HG03025 (cell line): Measurements from ENCODE around the gene FANCE.
"Not testable (repeated sequence)": the region's sequence is repeated elsewhere in the genome, so short reads cannot be mapped to it uniquely, and the experiment has no call there.

ENCODE experiments used
- ATAC-seq: cut with Tn5 transposase; IDR thresholded peaks from one replicate; pipeline ENCODE4 v1.9.1; 2021; ENCODE audit warnings: mild to moderate bottlenecking, moderate library complexity; ENCODE audit not compliant: unreplicated experiment, low FRiP score

Gene FANCE

DNA sequence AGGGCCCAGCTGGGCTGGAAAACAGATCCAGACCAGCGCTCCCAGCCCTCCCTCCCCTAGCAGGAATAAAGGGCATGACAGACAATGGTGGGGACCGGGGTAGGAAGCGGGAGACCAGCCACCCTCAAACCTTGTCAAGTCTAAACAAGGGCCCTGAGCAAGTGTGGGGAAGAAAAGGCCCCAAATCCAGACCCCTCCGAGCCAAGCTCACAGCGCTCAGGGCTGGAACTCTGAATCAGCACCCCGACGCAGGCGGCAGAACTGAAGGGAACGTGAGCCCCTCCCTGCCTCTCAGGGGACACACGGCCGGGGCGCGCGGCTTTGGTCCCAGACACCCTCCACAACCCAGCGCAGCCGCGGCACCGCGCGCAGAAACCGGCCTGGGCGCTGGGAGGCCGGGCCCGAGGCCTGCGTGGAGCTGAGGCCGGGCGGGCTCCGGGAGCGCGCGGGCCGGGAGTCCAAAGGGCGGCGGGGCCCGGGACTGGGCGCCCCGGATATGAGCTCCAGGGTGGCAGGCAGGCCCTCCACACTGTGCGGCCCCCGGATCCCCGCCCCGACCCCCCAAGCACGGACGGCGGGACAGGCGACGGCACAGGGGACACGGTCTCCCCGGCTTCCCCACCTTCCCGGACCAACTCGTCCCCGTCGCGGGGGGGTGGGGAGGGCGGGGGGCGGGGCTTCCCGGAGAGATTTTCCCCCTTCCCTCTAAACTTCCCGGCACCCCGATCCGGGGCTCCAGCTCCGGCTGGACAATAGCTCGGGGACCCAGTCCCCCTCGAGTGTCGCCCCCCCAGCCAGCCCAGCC, 44.1 kb downstream of the FANCE start:
- no peak for ATAC-seq

DNA sequence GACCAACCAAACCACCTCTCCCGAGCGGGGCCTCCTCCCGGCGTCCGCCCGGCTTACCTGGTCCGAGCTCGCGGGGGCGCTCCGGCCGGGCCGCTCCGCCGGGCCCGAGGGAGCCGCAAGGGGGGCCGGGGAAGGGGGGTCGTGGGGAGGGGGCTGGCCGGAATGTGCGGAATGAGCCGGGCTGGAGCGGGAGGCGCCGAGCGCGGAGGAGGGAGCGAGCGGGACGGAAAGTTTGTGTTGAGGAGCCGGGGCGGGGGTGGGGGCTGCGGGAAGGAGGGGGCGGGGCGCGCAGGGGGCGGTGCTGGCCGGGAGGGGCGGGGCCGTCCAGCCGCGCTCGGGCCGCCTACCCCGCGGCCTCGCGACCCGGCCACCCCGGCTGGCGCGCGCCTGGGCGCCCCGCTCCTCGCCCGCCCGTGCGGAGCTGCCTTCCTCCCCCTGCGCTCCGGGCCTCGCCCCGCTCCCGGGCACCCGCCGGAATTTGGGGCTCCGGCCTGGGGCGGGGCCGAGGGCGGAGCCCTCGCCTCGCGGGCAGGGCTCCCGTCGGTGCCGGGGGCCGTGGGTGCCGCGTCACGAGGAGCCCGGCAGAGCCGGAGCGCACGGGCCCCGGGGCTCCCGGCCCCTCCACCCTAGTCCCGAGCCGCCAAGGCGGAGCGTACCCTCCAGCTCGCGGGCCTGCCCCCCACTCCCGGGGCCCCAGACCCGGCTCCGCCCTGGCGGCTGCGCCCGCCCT, 44.9 kb downstream of the FANCE start, which contains the start of gene TEAD3:
Gene TEAD3 (minus strand): TSS at position 239 of the 730 bp plus-strand sequence.
- no peak for ATAC-seq

- no peak for ATAC-seq
Observed at GRCh38 chr6:35497571-35498421, 45.7 kb downstream of the FANCE start.

- no peak for ATAC-seq
Observed at GRCh38 chr6:35498422-35499067, 46.4 kb downstream of the FANCE start.

- no peak for ATAC-seq
Observed at GRCh38 chr6:35499372-35499771, 47.2 kb downstream of the FANCE start.

- no peak for ATAC-seq
Observed at GRCh38 chr6:35500782-35501181, 48.6 kb downstream of the FANCE start.

DNA sequence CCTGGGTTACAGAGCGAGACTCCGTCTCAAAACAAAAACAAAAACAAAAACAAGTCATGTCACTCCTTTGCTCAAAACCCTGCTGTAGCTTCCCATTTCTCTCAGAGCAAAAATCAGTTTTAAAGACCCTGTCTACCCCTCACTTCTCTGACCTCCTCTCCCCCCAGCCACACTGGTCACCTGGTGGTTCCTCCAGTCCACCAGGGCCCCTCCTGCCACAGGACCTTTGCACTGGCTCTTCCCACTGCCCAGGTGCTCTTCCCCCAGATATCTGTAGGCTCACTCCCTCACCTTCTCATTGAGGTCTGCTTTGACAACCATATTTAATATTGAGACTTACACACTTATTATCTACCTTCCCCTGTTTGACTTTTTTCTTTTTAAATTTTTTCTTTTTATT, 49.6 kb downstream of the FANCE start:
- no peak for ATAC-seq

- ATAC-seq = no peak
Observed at GRCh38 chr6:35503534-35503933, 51.4 kb downstream of the FANCE start.

- no peak for ATAC-seq
Observed at GRCh38 chr6:35505999-35506412, 53.9 kb downstream of the FANCE start.

DNA sequence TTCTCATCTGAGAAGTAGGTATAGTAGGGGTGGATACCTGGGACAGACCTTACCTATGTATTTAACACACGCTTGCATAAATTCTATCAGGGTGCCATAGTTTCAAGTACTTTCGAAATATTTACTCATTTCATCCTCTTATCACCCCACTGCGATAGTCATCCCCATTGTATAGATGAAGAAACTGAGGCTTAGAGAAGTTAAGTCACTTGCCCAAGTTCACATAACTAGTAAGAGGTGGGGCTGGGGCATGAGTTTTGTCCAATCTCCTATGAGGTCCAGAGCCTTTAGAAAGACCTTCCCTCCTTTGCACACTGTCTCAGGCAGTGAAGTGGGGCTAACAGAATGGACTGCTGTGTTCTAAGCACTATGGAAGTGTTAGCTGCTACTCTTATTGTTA, 54.4 kb downstream of the FANCE start:
- no peak for ATAC-seq

GRCh38 chr6:35507221-35507620, 55.1 kb downstream of the FANCE start:
- no peak for ATAC-seq

DNA sequence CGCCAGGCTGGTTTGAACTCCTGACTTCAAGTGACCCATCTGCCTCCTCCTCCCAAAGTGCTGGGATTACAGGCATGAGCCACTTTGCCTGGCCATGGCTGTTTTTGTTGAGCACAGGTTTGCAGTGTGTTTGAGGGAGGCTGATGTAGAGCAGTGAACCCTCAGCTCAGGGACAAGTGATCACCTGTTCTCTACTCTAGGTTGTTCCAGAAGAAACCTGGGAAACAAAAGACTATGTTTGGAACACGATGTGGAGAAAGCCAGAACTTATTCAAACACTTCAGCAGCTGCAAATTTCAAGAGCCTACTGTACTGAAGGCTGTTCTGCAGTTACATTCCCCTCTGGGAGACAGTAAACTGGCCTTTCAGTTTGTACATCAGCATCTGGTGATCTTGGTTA, 55.9 kb downstream of the FANCE start:
- ATAC-seq = no peak

GRCh38 chr6:35508542-35508941, 56.4 kb downstream of the FANCE start:
- ATAC-seq = no peak

DNA sequence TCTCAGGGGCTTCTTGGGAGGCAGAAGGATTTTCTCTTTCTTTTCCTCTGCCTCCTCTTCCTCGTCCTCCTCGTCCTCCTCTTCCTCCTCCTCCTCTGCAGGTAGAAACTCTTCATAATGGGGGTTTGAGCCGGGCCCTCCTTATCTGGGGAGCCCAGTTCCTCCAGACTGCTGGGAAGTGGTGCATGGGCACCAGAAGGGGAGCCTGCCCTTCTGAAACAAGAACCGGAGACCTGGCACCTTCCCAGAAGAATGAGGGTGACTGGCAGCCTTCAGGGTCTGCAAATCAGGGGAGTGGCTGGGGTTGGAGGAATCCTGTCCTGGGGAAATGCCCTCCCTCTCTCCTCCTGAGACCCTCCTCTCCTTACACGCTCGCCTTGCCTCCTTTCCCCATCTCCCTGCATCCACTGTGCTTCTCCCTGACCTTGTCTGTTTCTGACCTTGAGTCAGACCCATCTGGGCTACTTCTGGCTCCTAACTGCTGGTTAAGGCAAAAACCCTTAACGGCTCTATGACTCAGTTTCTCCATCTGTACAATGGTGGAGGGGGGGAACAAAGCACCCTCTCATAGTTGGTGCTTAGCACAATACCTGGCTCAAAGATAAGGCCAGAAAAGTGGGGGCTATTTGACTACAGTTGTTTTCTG, 58.9 kb downstream of the FANCE start:
- no peak for ATAC-seq

DNA sequence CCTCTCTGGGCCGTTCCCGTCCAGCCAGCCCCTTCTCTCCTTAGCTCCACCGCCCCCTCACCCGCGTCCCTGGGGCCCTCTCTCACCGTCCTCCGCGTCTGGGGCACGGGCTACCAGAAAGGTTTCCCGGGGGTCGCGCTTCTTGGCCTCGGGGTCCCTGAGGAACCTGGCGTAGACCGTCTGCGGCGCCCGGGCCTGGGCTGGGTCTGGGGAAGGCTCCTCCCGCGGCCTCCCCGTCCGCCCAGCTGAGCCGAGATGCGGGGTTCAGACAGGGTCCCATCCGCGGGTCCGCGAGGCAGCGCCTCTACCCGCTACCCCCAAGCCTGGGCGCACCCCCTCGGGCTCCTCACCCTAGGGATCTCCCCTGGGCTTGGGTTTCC, 59.4 kb downstream of the FANCE start:
- ATAC-seq = no peak

- no peak for ATAC-seq
Observed at GRCh38 chr6:35512006-35512405, 59.9 kb downstream of the FANCE start.

GRCh38 chr6:35512740-35513139, 60.6 kb downstream of the FANCE start, which contains the start of gene TULP1:
Gene TULP1, minus strand, starts transcription at chr6:35512896. Its CDS starts 38 bp downstream, at chr6:35512858.
- no peak for ATAC-seq

DNA sequence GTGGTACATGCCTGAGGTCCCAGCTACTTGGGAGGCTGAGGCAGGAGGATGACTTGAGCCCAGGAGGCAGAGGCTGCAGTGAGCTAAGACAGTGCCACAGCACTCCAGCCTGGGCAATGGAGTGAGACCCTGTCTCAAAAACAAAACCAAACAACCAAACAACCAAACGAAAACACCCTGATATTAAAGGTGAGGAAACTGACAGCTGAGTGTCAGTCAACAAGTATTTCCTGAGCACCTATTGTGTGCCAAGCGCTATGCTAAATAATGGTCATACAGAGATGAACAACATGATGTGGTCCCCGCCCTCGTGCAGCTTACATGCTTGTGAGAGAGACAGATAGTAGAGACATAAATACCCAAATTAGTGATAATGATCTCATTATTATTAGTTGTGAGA, 62.4 kb downstream of the FANCE start:
- ATAC-seq = no peak

GRCh38 chr6:35515939-35516338, 63.8 kb downstream of the FANCE start:
- not testable (repeated sequence) for ATAC-seq
